Measurements from ENCODE around the gene NEDD4L. TPM values are rescaled to one million over a fixed set of nuclear protein-coding genes. Genes with fewer than 3 reads are reported as not detected.

The NEDD4L gene
- total RNA-seq, 1 donor from 2014 or later: 32.6 TPM

GRCh38 chr18:58087928-58088690 is 44.1 kb downstream of the NEDD4L start:
- ChIA-PET CTCF (interaction anchor here (1.1 kb wide), 1 partner anchor 206 kb away, joined by 3 read pairs; no protein-coding TSS in a partner anchor), POLR2A (no interaction called here)

GRCh38 chr18:58088691-58089065 is 44.7 kb downstream of the NEDD4L start:
- no peak for ATAC-seq (ENCODE audit: low read depth)
- POLR2A ChIA-PET: no interaction called here

More at GRCh38 chr18:58087928-58088690, 44.1 kb downstream of the NEDD4L start:
- Mint-ChIP-seq H3K9me3 (peaks cover 4% of the 10 kb centered on the region), H3K4me1 (peaks cover 17% of the 10 kb centered on the region), H3K27ac (no peak overlapping the region), H3K4me3 (no peak overlapping the region), H3K27me3 (no peaks in the 10 kb centered on the region), H3K36me3 (ENCODE audit: low read depth) (peaks cover 2% of the 10 kb centered on the region)
- intact Hi-C loops (cut with micrococcal nuclease): no loop called here
- ATAC-seq (ENCODE audit: low read depth): no peak
- no peak for TF ChIP-seq CTCF (IDR thresholded peaks at IDR 0.05)
- no peak for DNase-seq

GRCh38 chr18:58091099-58091611 is 47.1 kb downstream of the NEDD4L start:
- peaks cover 21% of the 10 kb centered on the region for H3K4me1 Mint-ChIP-seq
- intact Hi-C loops (cut with micrococcal nuclease): loop anchor here (1.0 kb wide), 3 partner anchors 9 to 461 kb away; no protein-coding TSS in a partner anchor
- H3K27me3 Mint-ChIP-seq: no peaks in the 10 kb centered on the region
- CTCF ChIA-PET: interaction anchor here (1.1 to 1.8 kb wide), 3 partner anchors 9 to 39 kb away, joined by 3 to 6 read pairs (median 3); no protein-coding TSS in a partner anchor
- peaks cover 3% of the 10 kb centered on the region for H3K9me3 Mint-ChIP-seq
- H3K36me3 Mint-ChIP-seq (ENCODE audit: low read depth): peaks cover 2% of the 10 kb centered on the region
- peak overlapping the region; percentile 87 for H3K27ac Mint-ChIP-seq
- H3K4me3 Mint-ChIP-seq: peak overlapping the region; percentile 21
- ATAC-seq (ENCODE audit: low read depth) (peak; percentile 99), DNase-seq (peak; percentile 22)
- POLR2A ChIA-PET: interaction anchor here (1.0 to 1.9 kb wide), 4 partner anchors 9 to 76 kb away, joined by 3 to 5 read pairs (median 4); no protein-coding TSS in a partner anchor
- TF ChIP-seq CTCF (IDR thresholded peaks at IDR 0.05): no peak

More at GRCh38 chr18:58088691-58089065, 44.7 kb downstream of the NEDD4L start:
- TF ChIP-seq CTCF (IDR thresholded peaks at IDR 0.05): no peak
- Mint-ChIP-seq H3K27ac (no peak overlapping the region), H3K4me1 (peaks cover 17% of the 10 kb centered on the region), H3K9me3 (peaks cover 4% of the 10 kb centered on the region), H3K27me3 (no peaks in the 10 kb centered on the region), H3K4me3 (no peak overlapping the region), H3K36me3 (ENCODE audit: low read depth) (peaks cover 2% of the 10 kb centered on the region)
- intact Hi-C loops (cut with micrococcal nuclease): no loop called here
- CTCF ChIA-PET: interaction anchor here (1.1 kb wide), 1 partner anchor 207 kb away, joined by 3 read pairs; no protein-coding TSS in a partner anchor
- no peak for DNase-seq

GRCh38 chr18:58093311-58093803 is 49.3 kb downstream of the NEDD4L start:
- H3K27ac Mint-ChIP-seq: no peak overlapping the region
- no peak for TF ChIP-seq CTCF (IDR thresholded peaks at IDR 0.05)
- intact Hi-C loops (cut with micrococcal nuclease): no loop called here
- no peak for DNase-seq
- no peaks in the 10 kb centered on the region for H3K9me3 Mint-ChIP-seq
- peaks cover 25% of the 10 kb centered on the region for H3K4me1 Mint-ChIP-seq
- no peaks in the 10 kb centered on the region for H3K36me3 Mint-ChIP-seq (ENCODE audit: low read depth)
- H3K4me3 Mint-ChIP-seq: no peak overlapping the region
- no peak for ATAC-seq (ENCODE audit: low read depth)
- ChIA-PET POLR2A (no interaction called here), CTCF (interaction anchor here (0.9 kb wide), 1 partner anchor 134 kb away, joined by 5 read pairs; no protein-coding TSS in a partner anchor)
- no peaks in the 10 kb centered on the region for H3K27me3 Mint-ChIP-seq

DNA sequence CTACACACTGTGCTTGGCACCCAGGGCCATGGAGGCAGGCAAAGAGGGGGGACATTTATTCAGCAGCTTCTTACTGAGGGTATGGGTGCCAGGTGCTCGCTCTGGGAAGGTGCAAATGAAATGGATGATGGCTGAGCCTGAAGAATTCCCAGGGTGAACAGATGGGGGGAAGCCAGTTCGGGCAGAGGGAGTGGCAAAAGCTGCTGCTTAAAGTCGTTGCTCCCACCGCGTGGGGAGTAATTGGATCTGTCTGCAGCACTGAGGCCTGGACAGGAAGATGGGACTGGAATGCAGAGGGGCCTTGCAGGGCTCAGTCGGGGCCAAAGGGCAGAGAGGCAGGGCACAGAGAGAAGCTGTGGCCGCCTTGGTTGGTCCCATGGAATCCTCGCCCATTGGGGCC is 51.2 kb downstream of the NEDD4L start:
- ChIA-PET POLR2A (no interaction called here), CTCF (no interaction called here)
- Mint-ChIP-seq H3K36me3 (ENCODE audit: low read depth) (no peaks in the 10 kb centered on the region), H3K4me1 (peaks cover 31% of the 10 kb centered on the region), H3K9me3 (no peaks in the 10 kb centered on the region), H3K27ac (no peak overlapping the region), H3K4me3 (no peak overlapping the region), H3K27me3 (no peaks in the 10 kb centered on the region)
- intact Hi-C loops (cut with micrococcal nuclease): no loop called here
- DNase-seq: no peak
- no peak for ATAC-seq (ENCODE audit: low read depth)
- TF ChIP-seq CTCF (IDR thresholded peaks at IDR 0.05): no peak

Data from activated B cell treated with CpG ODN at 0.5 μM for 24 hours (primary cell).